SKM-1 treated with dmso at 0.1 percent for 144 hours (cell line): ENCODE results near the gene APPBP2.
"Not testable (repeated sequence)": the region's sequence is repeated elsewhere in the genome, so short reads cannot be mapped to it uniquely, and the experiment has no call there.

Source experiments
- DNase-seq: peaks from one replicate; lab custom pipeline; 2025; ENCODE audit not compliant: unreplicated experiment; lab: John Stamatoyannopoulos, UW

The APPBP2 gene, protein sequence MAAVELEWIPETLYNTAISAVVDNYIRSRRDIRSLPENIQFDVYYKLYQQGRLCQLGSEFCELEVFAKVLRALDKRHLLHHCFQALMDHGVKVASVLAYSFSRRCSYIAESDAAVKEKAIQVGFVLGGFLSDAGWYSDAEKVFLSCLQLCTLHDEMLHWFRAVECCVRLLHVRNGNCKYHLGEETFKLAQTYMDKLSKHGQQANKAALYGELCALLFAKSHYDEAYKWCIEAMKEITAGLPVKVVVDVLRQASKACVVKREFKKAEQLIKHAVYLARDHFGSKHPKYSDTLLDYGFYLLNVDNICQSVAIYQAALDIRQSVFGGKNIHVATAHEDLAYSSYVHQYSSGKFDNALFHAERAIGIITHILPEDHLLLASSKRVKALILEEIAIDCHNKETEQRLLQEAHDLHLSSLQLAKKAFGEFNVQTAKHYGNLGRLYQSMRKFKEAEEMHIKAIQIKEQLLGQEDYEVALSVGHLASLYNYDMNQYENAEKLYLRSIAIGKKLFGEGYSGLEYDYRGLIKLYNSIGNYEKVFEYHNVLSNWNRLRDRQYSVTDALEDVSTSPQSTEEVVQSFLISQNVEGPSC

DNA sequence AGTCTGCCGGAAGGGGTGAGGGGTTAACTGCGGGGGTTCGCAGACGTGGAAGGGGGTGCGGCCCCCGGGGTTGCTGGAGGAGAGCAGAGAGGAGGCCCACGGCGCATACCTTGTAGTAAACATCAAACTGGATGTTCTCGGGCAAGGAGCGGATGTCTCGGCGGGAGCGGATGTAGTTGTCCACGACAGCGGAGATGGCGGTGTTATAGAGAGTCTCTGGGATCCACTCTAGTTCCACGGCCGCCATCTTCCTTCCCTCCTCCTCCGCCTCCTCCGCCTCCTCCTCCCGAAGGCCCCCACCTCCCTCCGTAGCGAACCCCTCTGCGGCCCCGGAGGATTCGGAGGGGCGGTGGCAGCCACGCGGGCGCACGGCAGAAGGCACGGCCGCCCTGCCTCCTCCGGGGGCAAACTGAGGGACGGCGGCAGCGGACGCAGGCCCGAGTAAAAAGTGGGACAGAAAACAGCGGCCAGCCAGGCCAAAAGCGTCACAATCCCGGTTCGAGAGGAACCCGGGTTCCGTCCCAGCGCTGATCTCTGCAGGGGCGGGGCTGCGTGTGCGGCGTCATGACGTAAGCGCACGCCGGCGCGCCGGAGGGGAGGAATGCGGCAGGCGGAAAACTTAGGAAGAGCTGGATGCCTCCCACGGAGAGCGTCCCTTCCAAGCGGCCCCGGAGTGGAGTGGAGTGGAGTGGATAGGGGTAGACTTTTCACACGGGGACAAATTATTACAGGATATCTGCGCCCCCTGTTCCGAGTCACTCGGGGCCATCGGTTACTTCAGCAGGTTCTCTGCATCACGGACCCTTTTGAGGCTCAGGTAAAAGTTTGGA lies at the start of gene APPBP2:
Gene APPBP2 (minus strand): TSS at position 558 of the 830 bp plus-strand sequence. CDS start 311 bp downstream, at position 247.
- peak; percentile 65 for DNase-seq

DNA sequence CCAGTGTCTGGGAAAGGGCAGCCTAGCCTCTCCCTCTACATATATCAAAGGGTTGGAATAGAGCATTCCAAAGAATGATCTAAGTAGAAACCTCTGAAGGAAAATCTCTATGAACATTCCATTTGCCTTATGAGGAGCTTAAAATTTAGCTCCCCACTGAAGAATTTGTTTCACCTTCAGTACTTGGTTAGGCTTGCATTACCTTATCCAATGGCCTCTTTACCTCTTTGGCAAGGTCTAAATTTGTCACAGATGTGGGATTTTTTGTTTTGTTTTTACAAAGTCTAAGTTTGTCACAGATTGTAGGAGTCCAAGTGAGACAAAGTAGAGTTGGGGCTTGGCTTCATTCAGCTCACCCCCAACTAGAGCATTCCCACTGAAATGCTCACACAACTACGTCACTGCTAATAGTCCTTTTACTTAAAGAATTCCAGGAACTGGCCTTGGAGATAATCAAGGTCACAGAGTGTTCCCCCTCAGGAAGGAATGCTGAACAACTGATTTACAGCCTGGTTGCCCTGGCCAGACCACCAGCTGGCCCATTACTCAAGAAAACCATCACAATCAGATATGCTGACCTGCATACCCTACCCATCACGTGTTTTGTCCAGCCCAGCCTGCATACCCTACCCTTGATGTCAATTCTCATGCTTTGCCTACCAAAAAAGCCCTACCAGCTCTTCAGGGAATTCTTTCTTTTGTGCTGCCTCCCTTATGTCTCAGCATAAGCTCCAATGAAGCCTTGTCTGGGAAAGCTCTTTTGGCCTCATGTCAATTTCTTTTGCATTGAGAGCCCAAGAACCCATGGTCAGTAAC lies 47.4 kb upstream of the APPBP2 start:
- DNase-seq: no peak

DNA sequence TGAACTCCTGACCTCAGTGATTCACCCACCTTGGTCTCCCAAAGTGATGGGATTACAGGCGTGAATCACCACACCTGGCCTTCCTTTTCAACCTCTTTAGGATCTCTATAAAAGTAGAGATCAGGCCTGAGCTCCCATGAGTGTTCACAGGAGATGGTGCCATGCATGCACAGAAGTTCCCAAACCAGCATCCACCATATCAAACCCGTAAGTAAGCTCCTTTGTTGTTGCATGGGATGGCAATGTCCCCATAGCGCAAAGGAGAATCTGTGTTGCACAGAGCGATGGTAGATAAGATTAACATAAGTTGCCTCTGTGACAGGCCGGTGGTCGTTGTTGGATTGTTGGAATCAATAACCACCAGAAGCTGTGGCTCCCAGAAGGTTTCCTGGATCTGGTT lies 39.2 kb upstream of the APPBP2 start:
- DNase-seq: no peak

DNA sequence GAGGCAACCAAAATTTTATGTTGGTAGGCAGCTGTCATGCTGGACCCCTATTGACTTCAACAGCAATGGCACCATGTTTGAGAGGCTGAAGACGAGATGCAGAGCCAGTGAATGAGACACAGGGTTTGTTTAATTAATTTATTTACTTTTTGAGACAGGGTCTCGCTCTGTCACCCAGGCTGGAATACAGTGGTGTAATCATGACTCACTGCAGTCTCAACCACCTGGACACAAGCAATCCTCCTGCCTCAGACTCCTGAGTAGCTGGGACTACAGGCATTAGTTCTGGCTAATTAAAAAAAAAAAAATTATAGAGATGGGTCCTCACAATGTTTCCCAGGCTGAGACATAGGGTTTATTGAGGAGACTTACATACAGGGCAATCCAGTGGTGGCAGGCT lies 37.7 kb upstream of the APPBP2 start:
- no peak for DNase-seq

DNA sequence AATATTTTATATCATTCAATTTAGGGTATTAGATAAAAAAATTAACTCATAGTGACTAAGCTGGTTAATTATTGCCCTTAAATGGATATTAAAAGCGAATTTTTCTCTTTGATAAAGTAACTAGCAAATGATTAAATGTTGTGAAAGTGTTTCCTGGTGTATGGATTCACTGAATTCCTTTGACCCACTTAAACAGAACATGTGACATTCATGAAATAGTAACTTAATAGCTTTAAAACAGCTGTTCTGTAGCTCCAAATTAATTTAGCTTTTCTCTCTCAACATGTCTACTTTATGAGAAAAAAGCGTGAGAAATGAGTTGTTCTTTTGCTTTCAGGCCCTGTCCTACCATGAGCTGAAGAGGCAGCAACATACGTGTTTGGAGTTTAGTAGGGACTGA lies 36.4 kb upstream of the APPBP2 start:
- DNase-seq: no peak

DNA sequence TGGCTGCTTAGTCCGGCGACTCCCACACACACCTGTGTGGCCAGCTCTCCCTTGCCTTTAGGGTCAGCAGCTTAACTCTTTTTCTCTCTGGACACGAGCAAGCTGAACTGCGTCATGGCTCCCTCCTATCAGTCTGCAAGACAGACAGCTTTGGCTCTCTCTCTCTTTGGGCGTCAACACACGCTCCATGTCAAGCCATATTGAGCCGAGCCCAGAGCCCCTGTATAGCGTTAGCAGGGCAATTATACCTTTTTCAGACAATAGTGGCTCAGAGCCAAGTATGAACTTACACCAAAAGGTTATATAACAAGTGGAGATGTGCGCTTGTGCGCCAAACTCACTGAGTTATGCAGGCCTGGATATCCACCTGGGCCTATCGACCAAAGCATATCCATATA lies 34.8 kb upstream of the APPBP2 start:
- no peak for DNase-seq

DNA sequence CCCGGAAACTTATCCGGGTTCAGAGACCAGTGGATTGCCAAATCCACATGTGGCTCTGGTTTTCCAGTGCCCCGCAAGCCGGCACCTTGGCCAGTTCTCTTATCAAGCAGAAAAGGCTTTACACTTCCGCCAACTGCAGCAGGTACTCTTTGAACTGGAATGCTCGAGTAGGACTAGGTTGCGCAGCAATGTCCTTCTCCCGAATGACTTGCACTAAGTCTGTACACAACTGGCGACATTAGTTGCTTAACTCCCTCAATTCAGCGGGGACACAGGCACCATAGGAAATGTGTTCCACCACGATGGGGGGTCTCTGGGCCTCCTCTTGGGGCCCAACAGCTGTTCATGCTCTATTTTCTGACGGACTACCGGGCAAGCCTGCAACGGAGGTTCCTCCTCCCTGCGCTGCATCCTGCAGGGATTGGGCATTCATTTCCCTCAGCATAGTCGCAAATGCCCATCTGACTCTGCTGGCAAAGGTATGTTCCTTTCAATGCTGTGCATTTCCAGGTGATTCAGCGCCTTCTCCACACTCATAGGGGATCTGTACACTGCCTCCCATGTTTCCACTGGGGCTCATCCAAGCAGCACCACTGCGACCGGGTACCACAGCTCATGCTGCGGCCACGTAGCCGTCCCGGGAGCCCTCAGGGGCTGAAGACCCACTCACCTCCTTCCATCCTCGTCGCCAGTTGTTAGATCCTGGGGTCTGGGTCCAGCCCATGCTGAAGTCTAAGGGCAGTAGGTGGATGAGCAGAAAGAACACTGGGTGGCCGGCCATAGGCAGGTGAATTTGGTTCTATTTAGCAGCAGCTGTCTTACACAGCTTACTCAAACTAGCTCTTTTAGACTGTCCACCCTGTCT lies 34.2 kb upstream of the APPBP2 start:
- DNase-seq: no peak

DNA sequence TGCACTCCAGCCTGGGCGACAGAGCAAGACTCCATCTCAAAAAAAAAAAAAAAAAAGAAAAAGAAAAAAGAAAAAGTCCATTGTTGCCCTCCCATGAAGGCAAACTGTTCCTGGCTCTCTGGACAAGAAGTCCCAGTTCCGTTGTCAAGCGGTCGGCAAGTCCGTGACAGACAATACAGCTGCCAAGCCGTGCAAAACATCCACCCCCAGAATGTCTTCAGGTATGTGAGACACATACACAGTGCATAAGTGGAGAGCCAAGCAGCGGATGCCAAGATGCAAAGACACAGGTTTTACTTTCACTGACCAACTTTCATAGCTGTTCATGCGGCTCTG lies 33.6 kb upstream of the APPBP2 start:
- no peak for DNase-seq

DNA sequence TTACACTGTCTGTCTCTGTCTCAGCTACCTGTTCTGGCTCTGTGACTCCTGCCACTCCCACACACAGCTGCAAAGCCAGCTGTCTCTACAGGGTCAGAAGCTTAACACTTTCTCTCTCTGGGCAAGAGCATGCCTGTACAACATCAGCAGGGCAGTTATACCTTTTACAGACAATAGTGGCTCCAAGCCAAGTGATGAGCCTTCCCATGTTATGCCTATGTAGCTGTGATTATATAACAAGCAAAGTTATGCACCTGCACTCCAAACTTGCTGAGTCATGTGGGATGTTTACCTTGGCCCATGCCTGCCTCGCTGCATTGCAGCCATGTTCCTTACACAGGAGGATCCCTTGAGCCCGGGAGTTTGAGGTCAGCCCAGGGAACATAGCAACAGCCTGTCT lies 31.8 kb upstream of the APPBP2 start:
- no peak for DNase-seq

DNA sequence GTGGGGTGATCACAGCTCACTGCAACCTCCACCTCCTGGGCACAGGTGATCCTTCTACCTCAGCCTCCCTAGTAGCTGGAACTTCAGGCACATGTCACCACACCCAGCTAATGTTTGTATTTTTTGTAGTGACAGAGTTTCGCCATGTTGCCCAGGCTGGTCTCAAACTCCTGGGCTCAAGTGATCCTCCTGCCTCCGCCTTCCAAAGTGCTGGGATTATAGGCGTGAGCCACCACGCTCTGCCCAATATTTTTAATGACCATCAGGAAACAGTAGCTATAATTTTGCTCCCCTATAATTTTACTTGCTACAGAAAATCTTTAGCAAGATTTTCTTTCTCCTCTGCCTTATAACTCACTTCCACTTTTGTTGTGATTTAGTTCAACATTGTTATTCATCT lies 29.7 kb upstream of the APPBP2 start:
- no peak for DNase-seq

DNA sequence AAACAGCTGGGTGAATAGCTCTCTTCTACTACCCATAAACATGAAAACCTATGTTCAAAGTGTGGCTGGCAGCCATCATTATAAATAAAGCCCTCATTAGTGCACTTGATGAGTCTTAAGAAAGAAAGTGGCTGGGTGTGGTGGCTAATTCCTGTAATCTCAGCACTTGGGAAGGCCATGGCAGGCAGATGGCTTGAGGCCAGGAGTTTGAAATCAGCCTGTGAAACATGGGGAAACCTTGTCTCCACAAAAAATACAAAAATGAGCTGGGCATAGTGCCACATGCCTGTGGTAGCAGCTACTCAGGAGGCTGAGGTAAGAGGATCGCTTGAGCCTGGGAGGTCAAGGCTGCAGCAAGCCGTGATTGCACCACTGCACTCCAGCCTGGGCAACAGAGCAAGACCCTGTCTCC lies 28.3 kb upstream of the APPBP2 start:
- no peak for DNase-seq

DNA sequence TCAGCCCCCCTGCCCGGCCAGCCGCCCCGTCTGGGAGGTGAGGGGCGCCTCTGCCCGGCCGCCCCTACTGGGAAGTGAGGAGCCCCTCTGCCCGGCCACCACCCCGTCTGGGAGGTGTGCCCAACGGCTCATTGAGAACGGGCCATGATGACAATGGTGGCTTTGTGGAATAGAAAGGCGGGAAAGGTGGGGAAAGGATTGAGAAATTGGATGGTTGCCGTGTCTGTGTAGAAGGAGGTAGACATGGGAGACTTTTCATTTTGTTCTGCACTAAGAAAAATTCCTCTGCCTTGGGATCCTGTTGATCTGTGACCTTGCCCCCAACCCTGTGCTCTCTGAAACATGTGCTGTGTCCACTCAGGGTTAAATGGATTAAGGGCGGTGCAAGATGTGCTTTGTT lies 26.2 kb upstream of the APPBP2 start:
- not testable (repeated sequence) for DNase-seq

DNA sequence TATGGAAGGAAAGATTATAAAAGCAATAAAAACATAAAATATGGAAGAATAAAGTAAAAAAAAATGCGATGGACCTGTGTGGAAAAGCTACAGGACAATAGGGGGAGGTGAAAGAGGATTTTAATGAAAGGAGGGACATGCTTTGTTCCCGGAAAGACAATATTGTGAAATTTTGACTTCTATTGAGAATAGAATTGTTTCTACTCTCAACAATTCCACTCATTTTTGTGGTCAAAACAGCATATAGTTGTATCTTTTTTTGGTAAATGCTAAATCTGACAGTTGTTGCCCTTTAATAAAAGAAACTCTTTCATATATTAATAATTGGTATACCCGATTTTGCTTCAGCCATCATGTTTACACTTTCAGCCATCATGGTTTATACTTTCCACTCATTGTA lies 22.9 kb upstream of the APPBP2 start:
- DNase-seq: no peak

DNA sequence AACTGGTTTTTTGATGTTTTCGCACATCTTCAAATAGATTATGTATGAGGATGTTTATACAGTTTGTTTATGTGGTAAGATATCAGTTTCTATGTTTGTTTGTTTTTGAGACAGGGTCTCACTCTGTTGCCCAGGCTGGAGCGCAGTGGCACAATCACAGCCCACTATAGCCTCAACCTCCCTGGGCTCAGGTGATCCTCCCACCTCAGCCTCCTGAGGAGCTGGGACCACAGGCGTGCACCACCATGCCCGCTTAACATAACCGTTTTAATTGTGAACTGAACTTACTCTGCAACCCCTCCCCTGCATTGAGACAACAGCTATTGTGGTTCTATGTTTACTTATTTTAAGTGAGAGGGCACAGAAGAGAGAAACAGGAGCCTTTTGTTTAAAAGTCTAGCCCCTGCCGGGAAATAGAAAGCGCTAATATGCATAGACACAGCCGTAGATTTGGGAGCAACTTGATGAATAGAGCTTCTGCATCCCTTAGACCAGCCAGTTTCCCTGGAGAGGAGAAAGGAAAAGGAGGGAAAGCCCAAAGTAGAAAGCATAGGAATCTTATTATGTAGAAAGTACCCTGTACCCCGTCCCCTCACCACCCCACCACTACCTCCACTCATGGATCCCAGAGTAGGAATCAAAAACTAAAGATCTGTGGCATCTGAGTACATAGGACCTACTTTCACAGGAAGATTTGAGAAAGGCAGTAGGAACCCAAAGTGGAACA lies 19.6 kb upstream of the APPBP2 start:
- no peak for DNase-seq

DNA sequence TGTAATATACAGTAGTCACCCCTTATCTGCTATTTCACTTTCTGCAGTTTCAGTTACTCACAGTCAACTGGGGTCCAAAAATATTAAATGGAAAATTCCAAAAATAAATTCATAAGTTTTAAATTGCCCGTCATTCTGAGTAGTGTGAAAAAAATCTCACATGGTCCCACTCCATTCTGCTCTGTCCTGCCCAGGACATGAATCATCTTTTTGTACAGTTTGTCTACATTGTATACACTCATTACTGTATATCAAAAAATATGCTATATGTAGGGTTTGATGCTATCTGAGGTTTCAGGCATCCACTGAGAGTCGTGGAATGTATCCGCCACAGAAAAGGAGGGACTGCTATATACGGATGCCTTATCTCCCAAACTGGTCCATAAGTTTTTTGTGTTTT lies 16.0 kb upstream of the APPBP2 start:
- DNase-seq: no peak

DNA sequence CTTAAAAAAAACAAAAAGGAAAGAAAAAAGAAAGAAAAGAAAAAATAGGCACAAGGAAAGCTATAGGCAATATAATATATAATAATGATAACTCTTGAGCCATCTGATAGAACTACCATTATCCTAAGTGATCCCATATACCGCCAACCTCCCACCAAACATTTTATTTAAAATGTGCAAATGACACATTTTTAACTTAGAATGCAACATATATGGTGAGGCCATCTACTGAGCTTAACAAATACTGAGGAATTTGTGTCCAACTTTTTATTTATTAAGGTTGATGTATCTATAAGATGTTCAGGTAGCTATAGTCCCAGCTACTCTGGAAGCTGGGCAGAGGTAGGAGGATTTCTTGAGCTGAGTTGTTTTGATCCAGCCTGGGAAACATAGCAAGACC lies 14.4 kb upstream of the APPBP2 start:
- DNase-seq: no peak

DNA sequence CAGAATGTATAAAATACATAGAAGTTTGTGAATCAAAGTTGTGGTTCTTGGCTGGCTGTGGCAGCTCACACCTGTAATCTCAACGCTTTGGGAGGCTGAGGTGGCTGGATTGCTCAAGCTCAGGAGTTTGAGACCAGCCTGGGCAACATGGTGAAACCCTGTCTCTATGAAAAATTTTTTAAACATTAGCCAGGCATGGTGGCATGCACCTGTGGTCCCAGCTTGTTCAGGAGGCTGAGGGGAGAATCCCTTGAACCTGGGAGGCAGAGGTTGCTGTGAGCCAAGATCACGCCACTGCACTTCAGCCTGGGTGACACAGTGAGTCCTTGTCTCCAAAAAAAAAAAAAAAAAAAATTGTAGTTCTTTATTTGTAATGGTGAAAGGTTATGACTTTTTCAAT lies 13.8 kb upstream of the APPBP2 start:
- DNase-seq: no peak

DNA sequence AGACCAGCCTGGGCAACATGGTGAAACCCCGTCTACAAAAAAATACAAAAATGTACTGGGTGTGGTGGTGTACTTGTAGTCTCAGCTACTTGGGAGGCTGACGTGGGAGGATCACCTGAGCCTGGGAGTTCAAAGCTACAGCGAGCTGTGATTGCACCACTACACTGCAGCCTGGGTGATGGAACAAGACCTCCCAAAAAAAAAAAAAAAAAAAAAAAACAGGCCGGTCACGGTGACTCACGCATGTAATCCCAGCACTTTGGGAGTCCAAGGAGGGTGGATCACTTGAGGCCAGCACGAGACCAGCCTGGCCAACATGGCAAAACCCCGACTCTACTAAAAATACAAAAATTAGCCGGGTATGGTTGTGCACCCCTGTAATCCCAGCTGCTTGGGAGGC lies 12.7 kb upstream of the APPBP2 start:
- DNase-seq: no peak

DNA sequence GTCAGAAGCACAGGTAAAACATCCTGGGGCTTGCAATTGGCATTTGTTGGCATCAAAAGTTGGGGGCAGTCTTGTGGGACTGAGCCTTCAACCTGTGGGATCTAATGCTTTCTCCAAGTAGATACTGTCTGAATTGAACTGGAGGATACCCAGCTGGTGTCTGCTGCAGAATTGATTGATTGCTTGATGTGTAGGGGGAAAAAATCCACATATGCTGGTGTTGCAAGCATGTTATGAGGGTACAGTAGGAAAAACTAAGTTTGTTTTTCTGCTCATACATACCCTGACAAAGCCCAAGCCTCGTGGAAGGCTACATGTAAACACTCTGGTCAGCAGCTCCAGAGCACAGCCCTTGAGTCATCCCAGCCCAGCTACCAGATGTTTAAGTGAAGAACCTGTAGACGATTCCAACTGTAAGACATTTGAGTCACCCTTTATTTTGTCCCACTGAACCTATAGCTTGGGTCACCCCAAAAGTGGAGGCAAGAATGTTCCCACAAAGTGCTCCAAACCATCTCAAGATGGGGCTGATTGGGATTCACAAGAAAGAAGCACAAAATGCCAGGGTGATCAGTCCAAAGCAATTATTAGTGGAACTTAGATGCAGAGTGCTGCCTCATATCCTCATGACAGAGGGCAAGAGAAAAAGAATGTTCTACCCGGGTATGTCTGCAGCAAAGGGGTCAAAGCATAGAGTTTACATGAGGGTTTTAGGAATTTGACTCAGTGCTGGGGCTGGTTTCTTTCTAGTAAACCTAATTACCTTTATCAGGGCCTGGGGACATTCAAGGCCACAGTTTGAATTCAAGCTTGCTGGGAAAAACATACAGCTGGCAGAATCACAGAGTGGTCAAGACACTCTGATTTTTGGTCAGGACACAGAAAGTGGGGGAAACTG lies 9.6 kb upstream of the APPBP2 start:
- no peak for DNase-seq
